ENCODE measurements around the gene OR52D1.

OR52D1 gene

DNA sequence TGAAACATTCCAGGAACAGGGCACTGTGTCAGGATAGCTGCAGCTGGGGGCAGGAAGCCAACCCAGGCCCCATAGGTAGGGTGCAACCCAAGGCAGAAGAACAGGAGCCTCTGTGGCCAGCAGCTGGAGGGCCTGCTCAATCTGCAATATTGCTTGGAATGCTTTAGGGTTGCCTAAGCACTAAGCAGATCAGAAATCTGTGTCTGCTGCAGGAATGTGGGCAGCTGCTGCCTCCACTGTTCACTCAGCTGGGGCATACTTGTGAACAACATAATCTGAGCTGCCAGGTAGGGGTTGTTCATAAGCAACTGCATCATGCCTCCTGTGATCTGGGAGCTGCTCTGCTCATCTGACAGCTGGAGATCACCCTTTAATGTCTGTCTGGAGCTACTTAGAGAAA, 26.4 kb downstream of the OR52D1 start:
- Histone ChIP-seq H3K27me3 (ENCODE audit: insufficient read depth, low read length, poor library complexity, severe bottlenecking) (no peaks in the 10 kb centered on the region), H3F3A (ENCODE audit: low read depth) (no peaks in the 10 kb centered on the region), H2AFZ (ENCODE audit: low read length) (no peak overlapping the region), H3K79me2 (ENCODE audit: insufficient read depth, low read length) (no peaks in the 10 kb centered on the region), H3K4me3 (ENCODE audit: low read length, poor library complexity, severe bottlenecking) (no peak overlapping the region), H3K9me2 (replicated peaks; ENCODE audit: low read depth, low read length) (no peaks in the 10 kb centered on the region), H3K36me3 (ENCODE audit: insufficient read depth, low read length) (no peaks in the 10 kb centered on the region), H4K20me1 (ENCODE audit: insufficient read depth, low read length, poor library complexity, severe bottlenecking) (no peaks in the 10 kb centered on the region), H3K4me2 (ENCODE audit: low read depth, low read length, poor library complexity, severe bottlenecking) (no peak overlapping the region), H3K4me1 (ENCODE audit: insufficient read depth, low read length, poor library complexity, severe bottlenecking) (no peaks in the 10 kb centered on the region), H3K9me3 (ENCODE audit: insufficient read depth, low read depth, low read length) (no peaks in the 10 kb centered on the region), H3K9ac (ENCODE audit: low read depth, low read length, poor library complexity, severe bottlenecking) (no peak overlapping the region)
- no peak for TF ChIP-seq EZH2phosphoT487 (IDR thresholded peaks at IDR 0.05; ENCODE audit: borderline replicate concordance)
- TF ChIP-seq, protein P1, sequence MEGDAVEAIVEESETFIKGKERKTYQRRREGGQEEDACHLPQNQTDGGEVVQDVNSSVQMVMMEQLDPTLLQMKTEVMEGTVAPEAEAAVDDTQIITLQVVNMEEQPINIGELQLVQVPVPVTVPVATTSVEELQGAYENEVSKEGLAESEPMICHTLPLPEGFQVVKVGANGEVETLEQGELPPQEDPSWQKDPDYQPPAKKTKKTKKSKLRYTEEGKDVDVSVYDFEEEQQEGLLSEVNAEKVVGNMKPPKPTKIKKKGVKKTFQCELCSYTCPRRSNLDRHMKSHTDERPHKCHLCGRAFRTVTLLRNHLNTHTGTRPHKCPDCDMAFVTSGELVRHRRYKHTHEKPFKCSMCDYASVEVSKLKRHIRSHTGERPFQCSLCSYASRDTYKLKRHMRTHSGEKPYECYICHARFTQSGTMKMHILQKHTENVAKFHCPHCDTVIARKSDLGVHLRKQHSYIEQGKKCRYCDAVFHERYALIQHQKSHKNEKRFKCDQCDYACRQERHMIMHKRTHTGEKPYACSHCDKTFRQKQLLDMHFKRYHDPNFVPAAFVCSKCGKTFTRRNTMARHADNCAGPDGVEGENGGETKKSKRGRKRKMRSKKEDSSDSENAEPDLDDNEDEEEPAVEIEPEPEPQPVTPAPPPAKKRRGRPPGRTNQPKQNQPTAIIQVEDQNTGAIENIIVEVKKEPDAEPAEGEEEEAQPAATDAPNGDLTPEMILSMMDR (conservative IDR thresholded peaks at IDR 0.05; ENCODE audit: low read length): no peak

GRCh38 chr11:5516599-5516998, 28.1 kb downstream of the OR52D1 start, which contains the start of gene UBQLNL:
UBQLNL (minus strand) TSS chr11:5516699; CDS start chr11:5516441, 258 bp downstream.
- Histone ChIP-seq H3K4me3 (ENCODE audit: low read length, poor library complexity, severe bottlenecking) (no peak within 1 kb of the TSS), H3K9me3 (ENCODE audit: insufficient read depth, low read depth, low read length) (no peaks in the 10 kb centered on the region), H3K79me2 (ENCODE audit: insufficient read depth, low read length) (no peaks in the 10 kb centered on the region), H3F3A (ENCODE audit: low read depth) (no peaks in the 10 kb centered on the region), H3K27me3 (ENCODE audit: insufficient read depth, low read length, poor library complexity, severe bottlenecking) (no peaks in the 10 kb centered on the region), H4K20me1 (ENCODE audit: insufficient read depth, low read length, poor library complexity, severe bottlenecking) (no peaks in the 10 kb centered on the region), H2AFZ (ENCODE audit: low read length) (no peak within 1 kb of the TSS), H3K4me2 (ENCODE audit: low read depth, low read length, poor library complexity, severe bottlenecking) (no peak within 1 kb of the TSS), H3K4me1 (ENCODE audit: insufficient read depth, low read length, poor library complexity, severe bottlenecking) (no peaks in the 10 kb centered on the region), H3K36me3 (ENCODE audit: insufficient read depth, low read length) (no peaks in the 10 kb centered on the region), H3K9ac (ENCODE audit: low read depth, low read length, poor library complexity, severe bottlenecking) (no peak within 1 kb of the TSS), H3K9me2 (replicated peaks; ENCODE audit: low read depth, low read length) (no peaks in the 10 kb centered on the region)
- TF ChIP-seq, protein P1 (conservative IDR thresholded peaks at IDR 0.05; ENCODE audit: low read length): no peak
- no peak for TF ChIP-seq EZH2phosphoT487 (IDR thresholded peaks at IDR 0.05; ENCODE audit: borderline replicate concordance)

DNA sequence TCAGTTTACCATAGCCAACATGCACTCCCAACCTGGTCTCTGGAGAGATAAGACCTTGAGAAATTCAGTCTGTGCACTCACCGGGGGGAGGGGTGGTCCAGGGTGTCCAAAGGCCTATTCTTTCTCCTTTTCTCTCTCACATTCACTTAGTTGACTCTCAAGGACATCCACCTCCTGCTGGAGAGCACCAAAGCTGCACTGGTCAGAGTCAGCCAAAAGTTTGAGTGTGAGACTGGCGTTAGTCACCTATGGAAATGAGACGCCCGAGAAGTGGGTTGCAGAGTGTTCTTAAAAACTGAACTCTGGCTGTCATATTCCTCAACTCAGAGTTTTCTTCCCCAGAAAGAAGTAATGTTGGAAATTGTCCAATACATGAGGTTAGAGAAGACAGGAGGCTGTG, 33.1 kb downstream of the OR52D1 start:
- no peaks in the 10 kb centered on the region for H3K9me3 ChIP-seq (ENCODE audit: insufficient read depth, low read depth, low read length)

DNA sequence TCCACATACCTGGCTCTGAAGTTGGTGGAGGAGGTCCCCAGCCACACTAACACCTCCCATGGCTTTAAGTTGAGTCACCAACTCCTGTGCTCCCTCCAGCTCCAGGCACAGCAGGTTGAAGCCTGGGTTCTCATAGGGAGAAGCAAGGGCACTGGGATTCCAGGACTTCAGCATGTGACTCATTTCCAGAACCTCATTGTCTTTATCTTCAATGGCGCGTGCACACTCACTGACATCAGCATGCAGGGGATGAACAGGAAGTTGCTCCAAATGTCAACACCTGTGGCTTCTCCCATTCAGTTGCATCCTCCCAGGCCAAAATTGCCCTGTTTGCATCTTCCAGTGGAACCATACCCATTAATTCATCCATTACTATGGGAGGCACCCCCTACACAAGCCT, 33.8 kb downstream of the OR52D1 start:
- TF ChIP-seq, protein P1 (conservative IDR thresholded peaks at IDR 0.05; ENCODE audit: low read length): no peak
- no peak for TF ChIP-seq EZH2phosphoT487 (IDR thresholded peaks at IDR 0.05; ENCODE audit: borderline replicate concordance)
- H2AFZ ChIP-seq (ENCODE audit: low read length): no peak overlapping the region
- H3K9me3 ChIP-seq (ENCODE audit: insufficient read depth, low read depth, low read length): no peaks in the 10 kb centered on the region
- H3K9ac ChIP-seq (ENCODE audit: low read depth, low read length, poor library complexity, severe bottlenecking): no peak overlapping the region
- H3K9me2 ChIP-seq (replicated peaks; ENCODE audit: low read depth, low read length): no peaks in the 10 kb centered on the region
- no peaks in the 10 kb centered on the region for H3K79me2 ChIP-seq (ENCODE audit: insufficient read depth, low read length)
- H3K4me3 ChIP-seq (ENCODE audit: low read length, poor library complexity, severe bottlenecking): no peak overlapping the region
- H3K4me2 ChIP-seq (ENCODE audit: low read depth, low read length, poor library complexity, severe bottlenecking): no peak overlapping the region
- H3K4me1 ChIP-seq (ENCODE audit: insufficient read depth, low read length, poor library complexity, severe bottlenecking): no peaks in the 10 kb centered on the region
- H3K36me3 ChIP-seq (ENCODE audit: insufficient read depth, low read length): no peaks in the 10 kb centered on the region
- H3F3A ChIP-seq (ENCODE audit: low read depth): no peaks in the 10 kb centered on the region
- no peaks in the 10 kb centered on the region for H4K20me1 ChIP-seq (ENCODE audit: insufficient read depth, low read length, poor library complexity, severe bottlenecking)
- no peaks in the 10 kb centered on the region for H3K27me3 ChIP-seq (ENCODE audit: insufficient read depth, low read length, poor library complexity, severe bottlenecking)

More for the DNA sequence above, 33.1 kb downstream of the OR52D1 start:
- no peak overlapping the region for H3K4me2 ChIP-seq (ENCODE audit: low read depth, low read length, poor library complexity, severe bottlenecking)
- no peak overlapping the region for H2AFZ ChIP-seq (ENCODE audit: low read length)
- H4K20me1 ChIP-seq (ENCODE audit: insufficient read depth, low read length, poor library complexity, severe bottlenecking): no peaks in the 10 kb centered on the region
- no peaks in the 10 kb centered on the region for H3K4me1 ChIP-seq (ENCODE audit: insufficient read depth, low read length, poor library complexity, severe bottlenecking)
- H3K27me3 ChIP-seq (ENCODE audit: insufficient read depth, low read length, poor library complexity, severe bottlenecking): no peaks in the 10 kb centered on the region
- H3K4me3 ChIP-seq (ENCODE audit: low read length, poor library complexity, severe bottlenecking): no peak overlapping the region
- H3K9ac ChIP-seq (ENCODE audit: low read depth, low read length, poor library complexity, severe bottlenecking): no peak overlapping the region
- TF ChIP-seq EZH2phosphoT487 (IDR thresholded peaks at IDR 0.05; ENCODE audit: borderline replicate concordance): no peak
- no peaks in the 10 kb centered on the region for H3K79me2 ChIP-seq (ENCODE audit: insufficient read depth, low read length)
- no peaks in the 10 kb centered on the region for H3K9me2 ChIP-seq (replicated peaks; ENCODE audit: low read depth, low read length)
- H3K36me3 ChIP-seq (ENCODE audit: insufficient read depth, low read length): no peaks in the 10 kb centered on the region
- H3F3A ChIP-seq (ENCODE audit: low read depth): no peaks in the 10 kb centered on the region
